H1 (cell line): ENCODE data around the gene RNF212. TPM values are rescaled to one million over a fixed set of nuclear protein-coding genes. Genes with fewer than 3 reads are reported as not detected.

Experiments
- CTCF ChIA-PET: fragments of 300-600 bp; sonication (Branson Sonifier 250); formaldehyde crosslinking; loops from one replicate; lab custom pipeline; 2021; ENCODE audit not compliant: partially characterized antibody; lab: Charles Lee
- POLR2A ChIA-PET: fragments of 300-600 bp; sonication (Branson Sonifier 250); formaldehyde crosslinking; loops from one replicate; lab custom pipeline; 2021; ENCODE audit warnings: inconsistent platforms; ENCODE audit not compliant: partially characterized antibody; lab: Charles Lee
- DNase-seq, 2 experiments: peaks; one replicate each; pipeline versions ENCODE4 v3.0.0 to v3.0.0-alpha.2; 2010 to 2022; ENCODE audit warnings: low spot score in 2 of 2, low read depth in 1 of 2, mixed read lengths in 1 of 2
- FAIRE-seq: peaks from 2 replicates; lab custom pipeline; 2011; peaks lifted over from hg19 to GRCh38; lab: Jason Lieb, UNC
- H2AFZ ChIP-seq: 2 replicates; pipeline ENCODE4 v1.8.1; 2012; ENCODE audit warnings: low read length, inconsistent platforms
- H2AK5ac ChIP-seq: 2 replicates; pipeline ENCODE4 v1.6.1; 2013; ENCODE audit warnings: low read depth, low read length
- H2BK120ac ChIP-seq: replicated peaks from 2 replicates; pipeline ENCODE3; 2013; ENCODE audit warnings: low read depth, low read length, inconsistent platforms
- H2BK12ac ChIP-seq: 2 replicates; pipeline ENCODE4 v1.6.1; 2013; ENCODE audit warnings: low read depth, low read length
- H2BK15ac ChIP-seq: 2 replicates; pipeline ENCODE4 v1.6.1; 2013; ENCODE audit warnings: low read length
- H2BK20ac ChIP-seq: 2 replicates; pipeline ENCODE4 v1.6.1; 2013; ENCODE audit warnings: low read length
- H2BK5ac ChIP-seq: 2 replicates; pipeline ENCODE4 v1.6.1; 2013; ENCODE audit warnings: low read depth, low read length
- H3K14ac ChIP-seq: 2 replicates; pipeline ENCODE4 v1.6.1; 2013; ENCODE audit warnings: inconsistent platforms; ENCODE audit not compliant: insufficient read length
- H3K18ac ChIP-seq: 2 replicates; pipeline ENCODE4 v1.6.1; 2013; ENCODE audit warnings: low read length; ENCODE audit errors: extremely low read depth
- H3K23ac ChIP-seq: 2 replicates; pipeline ENCODE4 v1.6.1; 2013; ENCODE audit warnings: inconsistent platforms; ENCODE audit not compliant: insufficient read length
- H3K23me2 ChIP-seq: 2 replicates; pipeline ENCODE4 v1.6.1; 2013; ENCODE audit warnings: low read depth, low read length
- H3K27ac ChIP-seq: 2 replicates; pipeline ENCODE4 v1.6.1; 2011; ENCODE audit warnings: low read depth, low read length, inconsistent platforms
- H3K27me3 ChIP-seq, 4 experiments: replicated peaks in 1 of 4; 1 replicate in 1 of 4; 2 replicates in 3 of 4; pipeline versions ENCODE4 v1.6.1 to v1.8.1; 2011 to 2013; ENCODE audit warnings: low read length in 3 of 4, mild to moderate bottlenecking in 3 of 4, inconsistent platforms in 2 of 4, mixed read lengths in 2 of 4, moderate library complexity in 1 of 4; ENCODE audit not compliant: control insufficient read depth in 3 of 4, insufficient read depth in 3 of 4; ENCODE audit errors: extremely low read depth in 1 of 4
- H3K36me3 ChIP-seq, 4 experiments: 2 replicates each; pipeline versions ENCODE4 v1.6.1 to v1.8.1; 2011 to 2013; ENCODE audit warnings: mild to moderate bottlenecking in 4 of 4, low read length in 3 of 4, moderate library complexity in 2 of 4, control low read depth in 1 of 4, inconsistent platforms in 1 of 4; ENCODE audit not compliant: insufficient read depth in 4 of 4, control insufficient read depth in 2 of 4
- H3K4ac ChIP-seq: replicated peaks from 2 replicates; pipeline ENCODE3; 2013; ENCODE audit warnings: low read length, low read depth, mixed read lengths, inconsistent platforms; ENCODE audit not compliant: insufficient read length
- H3K4me1 ChIP-seq, 4 experiments: replicated peaks in 1 of 4; 1 replicate in 1 of 4; 2 replicates in 3 of 4; pipeline versions ENCODE4 v1.6.1 to v1.8.1; 2011 to 2013; ENCODE audit warnings: low read length in 3 of 4, inconsistent platforms in 2 of 4, mixed read lengths in 1 of 4; ENCODE audit not compliant: insufficient read depth in 4 of 4, control insufficient read depth in 3 of 4
- H3K4me2 ChIP-seq, 2 experiments: 2 replicates each; pipeline versions ENCODE4 v1.6.1 to v1.8.1; 2011 to 2013; ENCODE audit warnings: low read depth in 2 of 2, low read length in 2 of 2, control low read depth in 1 of 2, inconsistent platforms in 1 of 2, mild to moderate bottlenecking in 1 of 2; ENCODE audit not compliant: insufficient read depth in 1 of 2
- H3K4me3 ChIP-seq, 4 experiments: fragments of 200-600, 300-600 bp in 1 of 4; sonication (generic), shearing (Covaris generic), sonication (Bioruptor Twin) in 1 of 4; 2 replicates each; pipeline versions ENCODE4 v1.5.1 to v1.8.1; 2011 to 2016; ENCODE audit warnings: low read length in 4 of 4, low read depth in 3 of 4, control low read depth in 2 of 4, inconsistent platforms in 2 of 4, mild to moderate bottlenecking in 2 of 4, mixed read lengths in 1 of 4, moderate library complexity in 1 of 4; ENCODE audit not compliant: insufficient read depth in 2 of 4; ENCODE audit errors: extremely low read depth in 1 of 4
- H3K56ac ChIP-seq: replicated peaks from 2 replicates; pipeline ENCODE3; 2013; ENCODE audit warnings: low read depth, mild to moderate bottlenecking, mixed read lengths, low read length, inconsistent platforms; ENCODE audit not compliant: insufficient read length
- H3K79me1 ChIP-seq: 2 replicates; pipeline ENCODE4 v1.6.1; 2013; ENCODE audit warnings: low read depth, low read length, control low read depth
- H3K79me2 ChIP-seq, 2 experiments: 2 replicates each; pipeline versions ENCODE4 v1.6.1 to v1.8.1; 2012 to 2013; ENCODE audit warnings: low read length in 2 of 2, mild to moderate bottlenecking in 2 of 2, inconsistent platforms in 1 of 2; ENCODE audit not compliant: insufficient read depth in 2 of 2, control insufficient read depth in 1 of 2
- H3K9ac ChIP-seq, 4 experiments: replicated peaks in 1 of 4; 1 replicate in 1 of 4; 2 replicates in 3 of 4; pipeline versions ENCODE4 v1.6.1 to v1.8.1; 2011 to 2013; ENCODE audit warnings: low read depth in 3 of 4, low read length in 3 of 4, control low read depth in 2 of 4, mild to moderate bottlenecking in 2 of 4, moderate library complexity in 2 of 4, inconsistent platforms in 1 of 4; ENCODE audit errors: extremely low read depth in 1 of 4
- H3K9me3 ChIP-seq, 2 experiments: 2 replicates each; pipeline versions ENCODE4 v1.6.1 to v1.8.1; 2012 to 2013; ENCODE audit warnings: mild to moderate bottlenecking in 2 of 2, moderate library complexity in 2 of 2, control low read depth in 1 of 2, inconsistent platforms in 1 of 2, low read depth in 1 of 2, low read length in 1 of 2, mixed read lengths in 1 of 2; ENCODE audit not compliant: insufficient read depth in 2 of 2
- H4K20me1 ChIP-seq, 2 experiments: replicated peaks in 1 of 2; 2 replicates each; pipeline versions ENCODE3 to v1.8.1; 2011 to 2013; ENCODE audit warnings: inconsistent platforms in 2 of 2, low read length in 2 of 2, mild to moderate bottlenecking in 1 of 2; ENCODE audit not compliant: insufficient read depth in 2 of 2, control insufficient read depth in 1 of 2
- H4K5ac ChIP-seq: 2 replicates; pipeline ENCODE4 v1.6.1; 2013; ENCODE audit warnings: low read length, low read depth, mixed read lengths, inconsistent platforms; ENCODE audit not compliant: insufficient read length
- H4K8ac ChIP-seq: 2 replicates; pipeline ENCODE4 v1.8.0; 2013; ENCODE audit warnings: mild to moderate bottlenecking, moderate library complexity, low read length, inconsistent platforms; ENCODE audit not compliant: insufficient read depth; ENCODE audit errors: extremely low read depth
- H4K91ac ChIP-seq: replicated peaks from 2 replicates; pipeline ENCODE3; 2013; ENCODE audit warnings: low read length, mixed read lengths, inconsistent platforms; ENCODE audit not compliant: insufficient read length
- BACH1 ChIP-seq: IDR thresholded peaks from 2 replicates; pipeline ENCODE4 v1.6.1; 2012; ENCODE audit warnings: low read length, improper control_type of control experiment
- GTF2F1 ChIP-seq: IDR thresholded peaks from 2 replicates; pipeline ENCODE4 v1.6.1; 2012; ENCODE audit warnings: low read depth, low read length, improper control_type of control experiment, borderline replicate concordance
- TCF12 ChIP-seq: IDR thresholded peaks from 2 replicates; pipeline ENCODE4 v1.6.1; 2011; ENCODE audit warnings: low read depth, mild to moderate bottlenecking, low read length
- WGBS, 2 experiments: shearing (Covaris generic) in 1 of 2; methylation state at CpG; one replicate each; pipeline versions ENCODE4 v1.1.6 to v1.1.7; 2013 to 2015; ENCODE audit warnings: low lambda C conversion rate in 2 of 2, mixed read lengths in 2 of 2, inconsistent platforms in 1 of 2, low coverage in 1 of 2, missing lambda C conversion rate in 1 of 2; ENCODE audit not compliant: insufficient replicate concordance in 2 of 2, insufficient coverage in 1 of 2, insufficient read length in 1 of 2; ENCODE audit errors: extremely low coverage in 1 of 2, missing lambda C conversion rate in 1 of 2; 5-methylcytosine and 5-hydroxymethylcytosine counted together
- polyA plus RNA-seq, 7 experiments: library from polyadenylated mRNA; depleted of rRNA in 3 of 7; stranded (reverse) in 5 of 7; unstranded in 2 of 7; fragments of >200 nt in 5 of 7; fragments of 200-250 nt in 2 of 7; gene quantifications; 1 replicate in 5 of 7; 2 replicates in 1 of 7; 4 replicates in 1 of 7; pipeline versions ENCODE4 v1.2.1 to v1.2.3, GENCODE V29; 2011 to 2013; ENCODE audit warnings: missing spikeins in 2 of 7, mixed read lengths in 2 of 7
- total RNA-seq: library from RNA; stranded (reverse); fragmentation: NEBNext Ultra II Directional; extraction: Animal tissue kit (Norgen Biotek cat#: 25700); gene quantifications from 2 replicates; pipeline ENCODE4 v1.2.1, GENCODE V29; 2021
- TF ChIP-seq, protein P1 (sequence below): IDR thresholded peaks from 2 replicates; pipeline ENCODE4 v1.6.1; 2011; ENCODE audit warnings: low read depth, mild to moderate bottlenecking, low read length; ENCODE audit not compliant: insufficient read depth

RNF212 gene
- total and polyA plus RNA-seq, 2 of the 8 experiments (the other 6 are each of a cell fraction or from before 2014, with no cell fraction given): 3.4 to 5.4 TPM

DNA sequence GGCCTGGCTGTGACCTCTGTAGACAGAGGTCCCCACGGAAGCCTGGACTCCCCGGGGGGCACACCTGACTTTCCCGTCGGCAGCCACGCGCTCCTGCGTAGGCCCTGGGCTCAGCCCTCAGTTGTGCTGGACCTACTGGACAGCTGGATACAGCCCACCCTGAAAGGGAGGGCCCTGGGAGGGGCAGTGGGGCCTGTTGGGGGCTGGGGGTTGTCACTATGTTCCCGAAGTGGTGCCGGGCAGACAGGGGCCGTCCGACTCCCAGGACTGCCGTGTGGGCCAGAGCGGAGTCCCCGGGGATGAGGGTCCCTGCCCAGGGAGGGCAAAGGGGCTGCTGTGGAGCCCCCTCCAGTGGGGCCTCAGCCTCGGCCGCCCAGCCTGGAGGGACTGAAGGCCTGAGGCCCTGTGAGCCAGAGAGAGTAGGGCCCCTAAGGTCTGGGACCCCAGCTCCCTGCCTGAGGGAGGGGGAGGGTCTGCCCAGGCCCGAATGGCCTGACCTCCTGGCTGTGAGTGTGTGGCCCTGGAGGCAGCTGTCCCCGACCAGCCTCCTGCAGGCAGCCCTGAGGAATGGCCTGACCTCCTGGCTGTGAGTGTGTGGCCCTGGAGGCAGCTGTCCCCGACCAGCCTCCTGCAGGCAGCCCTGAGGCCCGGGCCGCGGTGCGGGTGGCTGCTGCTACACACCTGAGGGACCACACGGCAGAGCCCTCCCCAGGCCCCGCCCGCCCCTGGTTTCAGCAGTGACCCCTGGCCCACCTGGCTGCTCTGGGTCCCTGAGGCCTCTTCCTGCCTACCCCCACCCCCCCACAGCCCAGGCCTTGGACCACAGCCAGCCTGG is 76.2 kb downstream of the RNF212 start:
- Histone ChIP-seq H2BK5ac (no peak overlapping the region), H2BK15ac (no peak overlapping the region), H3K27me3 (no peaks in the 10 kb centered on the region), H4K5ac (no peak overlapping the region), H3K36me3 (no peaks in the 10 kb centered on the region), H3K79me2 (no peaks in the 10 kb centered on the region), H3K4me3 (no peak overlapping the region), H3K14ac (no peak overlapping the region), H3K18ac (no peak overlapping the region; the same call in 1 of the 2 replicates), H2BK20ac (no peak overlapping the region), H3K56ac (no peak overlapping the region), H2BK120ac (no peak overlapping the region), H2AFZ (no peak overlapping the region), H2AK5ac (no peak overlapping the region), H3K4ac (no peak overlapping the region), H2BK12ac (no peak overlapping the region), H3K23me2 (peaks cover 4% of the 10 kb centered on the region), H4K20me1 (no peaks in the 10 kb centered on the region), H4K8ac (peak overlapping the region; percentile 57; the same call in 1 of the 2 replicates), H4K91ac (no peak overlapping the region), H3K4me2 (no peak overlapping the region), H3K79me1 (no peaks in the 10 kb centered on the region), H3K9me3 (no peaks in the 10 kb centered on the region), H3K4me1 (peaks cover 0 to 16% (median 5%) of the 10 kb centered on the region in 4 experiments; a peak in 6 of 7 replicates), H3K23ac (no peak overlapping the region), H3K27ac (no peak overlapping the region), H3K9ac (no peak overlapping the region)
- WGBS, 2 experiments: 91% methylated on average over 20 of the region's 26 CpGs; no CpG with 5 or more reads in 1 of the 2 experiments
- FAIRE-seq: no peak
- ChIA-PET POLR2A (interaction anchor here (1.4 kb wide), 1 partner anchor 10 kb away, joined by 5 read pairs; no protein-coding TSS in a partner anchor), CTCF (interaction anchor here (0.7 to 2.0 kb wide), 5 partner anchors 10 to 49 kb away, joined by 3 to 6 read pairs (median 4); no protein-coding TSS in a partner anchor)
- no peak for DNase-seq
- no peak for TF ChIP-seq GTF2F1
- no peak for TF ChIP-seq BACH1
- no peak for TF ChIP-seq TCF12
- TF ChIP-seq, protein P1, sequence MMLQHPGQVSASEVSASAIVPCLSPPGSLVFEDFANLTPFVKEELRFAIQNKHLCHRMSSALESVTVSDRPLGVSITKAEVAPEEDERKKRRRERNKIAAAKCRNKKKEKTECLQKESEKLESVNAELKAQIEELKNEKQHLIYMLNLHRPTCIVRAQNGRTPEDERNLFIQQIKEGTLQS: no peak
